WTC11 (cell line): ENCODE data around the gene ABCC6. TPM values are rescaled to one million over a fixed set of nuclear protein-coding genes. Genes with fewer than 3 reads are reported as not detected.

Source experiments
- ATAC-seq: fragments of 200-7000 bp; cut with Tn5 transposase; 2 replicates; pipeline ENCODE4 v1.10.0; 2021; ENCODE audit warnings: mild to moderate bottlenecking, moderate library complexity
- CTCF ChIA-PET: fragments of 300-600 bp; sonication (Branson Sonifier 250); formaldehyde crosslinking; loops from one replicate; lab custom pipeline; 2021; ENCODE audit warnings: antibody characterized with exemption; lab: Charles Lee
- POLR2A ChIA-PET: fragments of 350-600 bp; sonication (Branson Sonifier 250); formaldehyde crosslinking; loops from one replicate; lab custom pipeline; 2021; ENCODE audit warnings: antibody characterized with exemption; lab: Charles Lee
- DNase-seq: peaks from one replicate; pipeline ENCODE4 v3.0.0; 2021; ENCODE audit warnings: low spot score
- H3K27ac Mint-ChIP-seq: 2 replicates; pipeline ENCODE4 v1.8.0; 2021; ENCODE audit warnings: mixed read lengths
- H3K27me3 Mint-ChIP-seq: 2 replicates; pipeline ENCODE4 v1.8.0; 2021; ENCODE audit warnings: low read depth, mild to moderate bottlenecking, moderate library complexity, mixed read lengths
- H3K36me3 Mint-ChIP-seq: 2 replicates; pipeline ENCODE4 v1.8.0; 2021; ENCODE audit warnings: mixed read lengths
- H3K4me1 Mint-ChIP-seq: 2 replicates; pipeline ENCODE4 v1.8.0; 2022; ENCODE audit warnings: mixed read lengths
- H3K4me3 Mint-ChIP-seq: 2 replicates; pipeline ENCODE4 v1.8.0; 2021; ENCODE audit warnings: mild to moderate bottlenecking, moderate library complexity, mixed read lengths
- H3K9me3 Mint-ChIP-seq: 2 replicates; pipeline ENCODE4 v1.8.0; 2021; ENCODE audit warnings: mixed read lengths
- ATF3 ChIP-seq: sonication (generic); formaldehyde crosslinking; conservative IDR thresholded peaks from 2 replicates; pipeline ENCODE4 v1.8.1; 2022; ENCODE audit warnings: mild to moderate bottlenecking, missing genetic modification reagents
- E2F5 ChIP-seq: sonication (generic); formaldehyde crosslinking; IDR thresholded peaks from 2 replicates; pipeline ENCODE4 v1.8.1; 2022; ENCODE audit warnings: mild to moderate bottlenecking, moderate library complexity, missing genetic modification reagents
- ESRRA ChIP-seq: sonication (generic); formaldehyde crosslinking; IDR thresholded peaks from 2 replicates; pipeline ENCODE4 v1.8.1; 2022; ENCODE audit warnings: mild to moderate bottlenecking, missing genetic modification reagents, borderline replicate concordance
- ETV6 ChIP-seq: sonication (generic); formaldehyde crosslinking; IDR thresholded peaks from 2 replicates; pipeline ENCODE4 v1.8.1; 2022; ENCODE audit warnings: mild to moderate bottlenecking, missing genetic modification reagents
- FOXP4 ChIP-seq: sonication (generic); formaldehyde crosslinking; IDR thresholded peaks from 2 replicates; pipeline ENCODE4 v1.8.0; 2022; ENCODE audit warnings: mild to moderate bottlenecking, missing genetic modification reagents
- HMGXB4 ChIP-seq: sonication (generic); formaldehyde crosslinking; IDR thresholded peaks from 2 replicates; pipeline ENCODE4 v1.8.1; 2023; ENCODE audit warnings: mild to moderate bottlenecking, moderate library complexity, missing genetic modification reagents
- JAZF1 ChIP-seq: fragments of 250-450 bp; sonication (Bioruptor Pico); IDR thresholded peaks from 2 replicates; pipeline ENCODE4 v1.9.0; 2021; ENCODE audit warnings: moderate library complexity, mild to moderate bottlenecking, inconsistent platforms
- KAT7 ChIP-seq: sonication (generic); formaldehyde crosslinking; IDR thresholded peaks from 2 replicates; pipeline ENCODE4 v1.8.1; 2023; ENCODE audit warnings: missing genetic modification reagents, mild to moderate bottlenecking, borderline replicate concordance
- MYBL2 ChIP-seq: sonication (generic); formaldehyde crosslinking; IDR thresholded peaks from 2 replicates; pipeline ENCODE4 v1.8.1; 2023; ENCODE audit warnings: mild to moderate bottlenecking, moderate library complexity, missing genetic modification reagents
- NR1H2 ChIP-seq: sonication (generic); formaldehyde crosslinking; IDR thresholded peaks from 2 replicates; pipeline ENCODE4 v1.9.0; 2021; ENCODE audit warnings: mild to moderate bottlenecking, moderate library complexity, missing genetic modification reagents
- RELA ChIP-seq: sonication (generic); formaldehyde crosslinking; IDR thresholded peaks from 2 replicates; pipeline ENCODE4 v1.8.1; 2022; ENCODE audit warnings: missing genetic modification reagents, mild to moderate bottlenecking, borderline replicate concordance
- SP1 ChIP-seq: sonication (generic); formaldehyde crosslinking; conservative IDR thresholded peaks from 2 replicates; pipeline ENCODE4 v1.8.1; 2022; ENCODE audit warnings: missing genetic modification reagents
- TCF7 ChIP-seq: sonication (generic); formaldehyde crosslinking; IDR thresholded peaks from 2 replicates; pipeline ENCODE4 v1.8.0; 2022; ENCODE audit warnings: mild to moderate bottlenecking, low read depth, missing genetic modification reagents, moderate library complexity
- TP53 ChIP-seq: sonication (generic); formaldehyde crosslinking; IDR thresholded peaks from 2 replicates; pipeline ENCODE4 v1.8.1; 2023; ENCODE audit warnings: mild to moderate bottlenecking, missing genetic modification reagents
- USF1 ChIP-seq: sonication (generic); formaldehyde crosslinking; IDR thresholded peaks from 2 replicates; pipeline ENCODE4 v1.8.0; 2022; ENCODE audit warnings: mild to moderate bottlenecking, missing genetic modification reagents
- ZBTB43 ChIP-seq: sonication (generic); formaldehyde crosslinking; IDR thresholded peaks from 2 replicates; pipeline ENCODE4 v1.8.1; 2023; ENCODE audit warnings: mild to moderate bottlenecking, missing genetic modification reagents
- ZMAT4 ChIP-seq: fragments of 250-450 bp; sonication (Bioruptor Pico); IDR thresholded peaks from 2 replicates; pipeline ENCODE4 v1.9.0; 2021; ENCODE audit warnings: mild to moderate bottlenecking
- ZNF263 ChIP-seq: sonication (generic); formaldehyde crosslinking; IDR thresholded peaks from 2 replicates; pipeline ENCODE4 v1.8.1; 2022; ENCODE audit warnings: low read depth, mild to moderate bottlenecking, moderate library complexity, missing genetic modification reagents
- ZNF423 ChIP-seq: fragments of 250-450 bp; sonication (Bioruptor Pico); IDR thresholded peaks from 2 replicates; pipeline ENCODE4 v2.1.2; 2022; ENCODE audit warnings: mild to moderate bottlenecking, moderate library complexity
- ZSCAN18 ChIP-seq: fragments of 250-450 bp; sonication (Bioruptor Pico); IDR thresholded peaks from 2 replicates; pipeline ENCODE4 v2.1.2; 2022; ENCODE audit warnings: mild to moderate bottlenecking, moderate library complexity
- total RNA-seq: library from RNA; stranded (reverse); gene quantifications from 3 replicates; pipeline ENCODE4 v1.2.3, GENCODE V29; 2021

ABCC6 gene
- total RNA-seq, 1 experiment from 2014 or later = 1.3 TPM

GRCh38 chr16:16158082-16158658, 65.1 kb downstream of the ABCC6 start (continued):
- no peak for TF ChIP-seq ETV6
- TF ChIP-seq FOXP4 (CRISPR knock-in tag) = no peak
- no peak for TF ChIP-seq SP1 (CRISPR knock-in tag)
- TF ChIP-seq TP53 = no peak
- no peak for TF ChIP-seq ATF3
- TF ChIP-seq, all 79 proteins: peak for 0

- Mint-ChIP-seq H3K27ac (no peak overlapping the region), H3K4me3 (no peak overlapping the region), H3K4me1 (no peaks in the 10 kb centered on the region), H3K27me3 (peaks cover 2% of the 10 kb centered on the region), H3K36me3 (peaks cover 22% of the 10 kb centered on the region), H3K9me3 (peaks cover 50% of the 10 kb centered on the region)
- no peak for TF ChIP-seq ZNF423 (CRISPR knock-in tag)
- no peak for TF ChIP-seq KAT7 (CRISPR knock-in tag)
- no peak for TF ChIP-seq TCF7 (CRISPR knock-in tag)
- no peak for TF ChIP-seq E2F5 (CRISPR knock-in tag)
- TF ChIP-seq USF1 (CRISPR knock-in tag) = no peak
- no peak for TF ChIP-seq RELA (CRISPR knock-in tag)
- TF ChIP-seq JAZF1 (CRISPR knock-in tag) = no peak
- no peak for TF ChIP-seq ZSCAN18 (CRISPR knock-in tag)
- TF ChIP-seq ZMAT4 (CRISPR knock-in tag) = no peak
- TF ChIP-seq NR1H2 (CRISPR knock-in tag) = no peak
- TF ChIP-seq ESRRA (CRISPR knock-in tag) = no peak
- TF ChIP-seq HMGXB4 = no peak
- no peak for TF ChIP-seq MYBL2 (CRISPR knock-in tag)
- no peak for TF ChIP-seq ZNF263 (CRISPR knock-in tag)
- no peak for TF ChIP-seq ZBTB43
- ChIA-PET CTCF (no interaction called here), POLR2A (interaction anchor here (0.7 kb wide), 1 partner anchor 186 kb away, joined by 5 read pairs; no protein-coding TSS in a partner anchor)
- ATAC-seq = no peak
- no peak for DNase-seq
Observed at GRCh38 chr16:16157166-16157565, 66.1 kb downstream of the ABCC6 start.
